Parathyroid adenoma (tissue), 2 donors: ENCODE results near the gene PREB.

Source experiments
- H2AFZ ChIP-seq: fragments of 300-600 bp; sonication (generic); one replicate; pipeline ENCODE4 v1.7.0; 2017; ENCODE audit warnings: antibody characterized with exemption, mild to moderate bottlenecking
- H3K27ac ChIP-seq: fragments of 300-600 bp; sonication (generic); one replicate; pipeline ENCODE4 v1.7.0; 2017
- H3K27me3 ChIP-seq: fragments of 300-600 bp; sonication (generic); one replicate; pipeline ENCODE4 v1.7.0; 2017; ENCODE audit warnings: low read length; ENCODE audit not compliant: control insufficient read depth, insufficient read depth
- H3K36me3 ChIP-seq: fragments of 300-600 bp; sonication (generic); one replicate; pipeline ENCODE4 v1.7.0; 2017; ENCODE audit warnings: low read length; ENCODE audit not compliant: control insufficient read depth, insufficient read depth
- H3K4me1 ChIP-seq: fragments of 300-600 bp; sonication (generic); one replicate; pipeline ENCODE4 v1.7.0; 2017; ENCODE audit warnings: control low read depth
- H3K4me2 ChIP-seq: fragments of 300-600 bp; sonication (generic); one replicate; pipeline ENCODE4 v1.7.0; 2017; ENCODE audit warnings: low read length
- H3K4me3 ChIP-seq: fragments of 300-600 bp; sonication (generic); one replicate; pipeline ENCODE4 v1.7.0; 2017; ENCODE audit warnings: low read depth, low read length
- H3K79me2 ChIP-seq: fragments of 300-600 bp; sonication (generic); one replicate; pipeline ENCODE4 v1.7.0; 2017; ENCODE audit warnings: control low read depth
- H3K9ac ChIP-seq: fragments of 300-600 bp; sonication (generic); one replicate; pipeline ENCODE4 v1.7.0; 2017; ENCODE audit warnings: mild to moderate bottlenecking
- H3K9me3 ChIP-seq: fragments of 300-600 bp; sonication (generic); one replicate; pipeline ENCODE4 v1.7.0; 2017; ENCODE audit warnings: low read length; ENCODE audit not compliant: control insufficient read depth
- CTCF ChIP-seq: fragments of 300-600 bp; sonication (generic); IDR thresholded peaks from one replicate; pipeline ENCODE4 v1.7.0; 2017; ENCODE audit warnings: antibody characterized with exemption, mild to moderate bottlenecking
- donor health status: primary hyperparathyroidism.

PREB gene

DNA sequence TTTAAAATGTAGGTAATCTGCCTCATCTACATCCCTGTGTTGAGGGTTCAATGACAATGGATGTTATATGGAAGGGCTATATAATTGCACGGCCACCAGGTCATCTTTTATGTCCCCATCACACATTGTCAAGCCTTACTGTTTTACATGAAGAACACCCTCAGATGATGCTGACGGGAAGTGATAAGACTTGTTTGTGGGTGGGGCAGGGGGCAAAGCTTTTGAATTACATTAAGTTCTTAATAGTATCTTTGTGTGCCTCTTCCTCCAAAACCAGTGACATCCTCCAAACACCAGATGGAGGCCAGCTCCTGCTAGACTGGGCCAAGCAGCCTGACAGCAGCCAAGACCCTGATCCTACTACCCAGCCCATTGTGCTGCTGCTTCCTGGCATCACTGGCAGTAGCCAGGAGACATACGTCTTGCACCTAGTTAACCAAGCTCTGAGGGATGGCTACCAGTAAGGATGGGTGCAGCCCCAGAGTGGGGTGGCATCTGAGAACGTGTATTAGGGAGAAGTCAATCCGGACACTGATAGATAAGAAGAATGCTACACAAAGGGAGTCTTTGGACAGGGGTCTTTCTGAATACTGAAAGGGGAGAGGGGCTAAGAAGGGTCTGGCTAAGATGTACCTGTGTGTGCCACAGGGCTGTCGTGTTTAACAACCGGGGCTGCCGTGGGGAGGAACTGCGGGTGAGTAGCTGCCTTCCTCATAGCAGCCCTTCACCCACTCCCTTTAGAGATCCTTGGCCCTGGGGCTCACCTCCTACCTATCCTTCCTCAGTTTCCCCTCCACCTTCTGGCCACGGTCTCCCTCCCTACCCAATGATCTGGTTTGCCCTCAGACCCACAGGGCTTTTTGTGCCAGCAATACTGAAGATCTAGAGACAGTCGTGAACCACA, 5.5 kb downstream of the PREB start:
- H3K4me2 ChIP-seq: no peak overlapping the region
- H3K27me3 ChIP-seq: no peaks in the 10 kb centered on the region
- H3K36me3 ChIP-seq: no peaks in the 10 kb centered on the region
- H3K79me2 ChIP-seq: peaks cover 7% of the 10 kb centered on the region
- H3K4me3 ChIP-seq: no peak overlapping the region
- H3K9me3 ChIP-seq: no peaks in the 10 kb centered on the region
- H2AFZ ChIP-seq: no peak overlapping the region
- peaks cover 9% of the 10 kb centered on the region for H3K4me1 ChIP-seq
- TF ChIP-seq CTCF: no peak
- no peak overlapping the region for H3K27ac ChIP-seq
- no peak overlapping the region for H3K9ac ChIP-seq

DNA sequence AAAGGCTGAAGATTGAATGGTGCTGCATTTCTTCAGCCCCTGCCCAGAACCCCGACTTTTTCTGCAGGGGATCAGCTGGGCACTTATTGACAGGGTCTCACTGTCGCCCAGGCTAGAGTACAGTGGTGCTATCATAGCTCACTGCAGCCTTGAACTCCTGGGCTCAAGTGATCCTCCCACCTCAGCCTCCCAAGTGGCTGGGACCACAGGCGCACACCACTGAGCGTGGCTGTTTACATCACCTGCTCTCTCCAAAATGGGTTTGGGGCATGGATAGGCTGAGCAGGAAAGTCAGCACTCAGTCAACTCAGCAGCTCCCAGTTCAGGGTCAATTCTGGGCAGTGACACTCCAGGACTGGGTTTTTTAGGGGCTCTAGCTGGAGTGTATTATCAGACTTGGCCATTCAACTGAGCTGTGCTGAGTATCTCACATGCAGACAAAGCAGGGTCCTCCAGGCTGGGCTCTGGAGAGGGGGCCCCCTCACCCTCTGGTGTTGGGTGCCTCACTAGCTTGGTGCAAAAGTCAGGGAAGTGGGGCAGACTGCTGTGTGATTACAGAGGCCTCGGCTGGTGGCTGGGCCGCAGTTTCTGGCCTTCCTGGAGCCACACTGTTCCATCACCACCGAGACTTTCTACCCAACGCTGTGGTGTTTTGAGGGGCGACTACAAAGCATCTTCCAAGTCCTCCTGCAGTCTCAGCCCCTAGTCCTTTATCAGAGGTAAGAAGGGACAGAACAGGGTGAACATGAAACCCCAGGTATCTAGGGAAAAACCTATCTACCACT, 6.4 kb downstream of the PREB start:
- H3K36me3 ChIP-seq: no peaks in the 10 kb centered on the region
- peaks cover 2% of the 10 kb centered on the region for H3K79me2 ChIP-seq
- H3K4me3 ChIP-seq: no peak overlapping the region
- H3K27ac ChIP-seq: no peak overlapping the region
- H3K4me2 ChIP-seq: no peak overlapping the region
- H3K4me1 ChIP-seq: peaks cover 2% of the 10 kb centered on the region
- no peak overlapping the region for H3K9ac ChIP-seq
- no peak for TF ChIP-seq CTCF
- no peak overlapping the region for H2AFZ ChIP-seq
- H3K27me3 ChIP-seq: no peaks in the 10 kb centered on the region
- no peaks in the 10 kb centered on the region for H3K9me3 ChIP-seq

- Histone ChIP-seq H3K27ac (no peak overlapping the region), H3K9ac (no peak overlapping the region), H3K27me3 (no peaks in the 10 kb centered on the region), H2AFZ (no peak overlapping the region), H3K36me3 (no peaks in the 10 kb centered on the region), H3K4me1 (no peaks in the 10 kb centered on the region), H3K79me2 (no peaks in the 10 kb centered on the region), H3K4me3 (no peak overlapping the region), H3K9me3 (no peaks in the 10 kb centered on the region), H3K4me2 (no peak overlapping the region)
- TF ChIP-seq CTCF: no peak
These were observed 8.2 kb downstream of the PREB start for GRCh38 chr2:27126252-27126710.

- H3K79me2 ChIP-seq: no peaks in the 10 kb centered on the region
- H3K27ac ChIP-seq: no peak overlapping the region
- H3K4me2 ChIP-seq: no peak overlapping the region
- TF ChIP-seq CTCF: no peak
- no peak overlapping the region for H3K9ac ChIP-seq
- no peaks in the 10 kb centered on the region for H3K4me1 ChIP-seq
- H2AFZ ChIP-seq: no peak overlapping the region
- no peaks in the 10 kb centered on the region for H3K36me3 ChIP-seq
- H3K9me3 ChIP-seq: no peaks in the 10 kb centered on the region
- H3K4me3 ChIP-seq: no peak overlapping the region
- H3K27me3 ChIP-seq: no peaks in the 10 kb centered on the region
These were observed 9.3 kb downstream of the PREB start for GRCh38 chr2:27125104-27125503.
